Osteoblast (primary cell): ENCODE measurements around the gene ACAN. TPM values are rescaled to one million over a fixed set of nuclear protein-coding genes. Genes with fewer than 3 reads are reported as not detected.

Experiments used
- DNase-seq: peaks from one replicate; pipeline ENCODE4 v3.0.0; 2011; ENCODE audit warnings: low spot score, mixed read lengths; ENCODE audit not compliant: insufficient read length; ENCODE audit errors: missing footprints
- H2AFZ ChIP-seq: 2 replicates; pipeline ENCODE4 v1.6.0; 2011; ENCODE audit warnings: mild to moderate bottlenecking, low read length
- H3K27ac ChIP-seq: 2 replicates; pipeline ENCODE4 v1.5.1; 2011; ENCODE audit warnings: mild to moderate bottlenecking, low read depth, low read length, moderate library complexity
- H3K27me3 ChIP-seq: 2 replicates; pipeline ENCODE4 v1.6.0; 2012; ENCODE audit warnings: mild to moderate bottlenecking, control low read depth, inconsistent platforms, low read length, moderate library complexity; ENCODE audit not compliant: insufficient read depth
- H3K36me3 ChIP-seq: 2 replicates; pipeline ENCODE4 v1.5.1; 2011; ENCODE audit warnings: mild to moderate bottlenecking, low read length, control low read depth, moderate library complexity; ENCODE audit not compliant: insufficient read depth
- H3K4me1 ChIP-seq: 2 replicates; pipeline ENCODE4 v1.5.1; 2011; ENCODE audit warnings: mild to moderate bottlenecking, low read length, control low read depth, moderate library complexity; ENCODE audit not compliant: insufficient read depth
- H3K4me2 ChIP-seq: 2 replicates; pipeline ENCODE4 v1.6.0; 2011; ENCODE audit warnings: mild to moderate bottlenecking, low read length; ENCODE audit not compliant: insufficient read depth
- H3K4me3 ChIP-seq: fragments of 200-600 bp; sonication (generic); 3 replicates; pipeline ENCODE4 v1.5.1; 2012; ENCODE audit warnings: mild to moderate bottlenecking, low read length, inconsistent platforms; ENCODE audit not compliant: insufficient read depth
- H3K79me2 ChIP-seq: 2 replicates; pipeline ENCODE4 v1.6.0; 2012; ENCODE audit warnings: mild to moderate bottlenecking, low read length, control low read depth, inconsistent platforms; ENCODE audit not compliant: insufficient read depth
- H3K9me3 ChIP-seq: 2 replicates; pipeline ENCODE4 v1.5.1; 2011; ENCODE audit warnings: low read depth, low read length, control low read depth
- H4K20me1 ChIP-seq: 2 replicates; pipeline ENCODE4 v1.6.0; 2012; ENCODE audit warnings: mild to moderate bottlenecking, low read length, control low read depth; ENCODE audit not compliant: insufficient read depth
- CTCF ChIP-seq: IDR thresholded peaks from 2 replicates; pipeline ENCODE4 v1.5.1; 2011; ENCODE audit warnings: mild to moderate bottlenecking, low read depth, low read length, moderate library complexity; ENCODE audit errors: extremely low read depth
- total RNA-seq: library from RNA; depleted of rRNA; stranded (reverse); fragments of >200 nt; gene quantifications from 2 replicates; pipeline ENCODE4 v1.2.3, GENCODE V29; 2012

The ACAN gene
- total RNA-seq, 1 donor, result 12.7 TPM

GRCh38 chr15:88833731-88834100, 30.5 kb downstream of the ACAN start:
- Histone ChIP-seq H3K9me3 (no peaks in the 10 kb centered on the region), H3K79me2 (no peaks in the 10 kb centered on the region), H3K27ac (peak overlapping the region; percentile 63), H2AFZ (peak overlapping the region; percentile 82), H3K4me3 (peak overlapping the region; percentile 21), H3K27me3 (no peaks in the 10 kb centered on the region), H4K20me1 (no peaks in the 10 kb centered on the region), H3K4me2 (peak overlapping the region; percentile 57), H3K36me3 (no peaks in the 10 kb centered on the region), H3K4me1 (peaks cover 26% of the 10 kb centered on the region)
- TF ChIP-seq CTCF, result no peak
- no peak for DNase-seq

GRCh38 chr15:88834211-88834812, 31.1 kb downstream of the ACAN start:
- no peaks in the 10 kb centered on the region for H3K36me3 ChIP-seq
- H3K27me3 ChIP-seq, result no peaks in the 10 kb centered on the region
- peak overlapping the region; percentile 57 for H3K4me2 ChIP-seq
- peak overlapping the region; percentile 63 for H3K27ac ChIP-seq
- no peaks in the 10 kb centered on the region for H3K9me3 ChIP-seq
- H2AFZ ChIP-seq, result peak overlapping the region; percentile 82
- no peaks in the 10 kb centered on the region for H3K79me2 ChIP-seq
- no peaks in the 10 kb centered on the region for H4K20me1 ChIP-seq
- peak; percentile 91 for DNase-seq
- H3K4me1 ChIP-seq, result peaks cover 25% of the 10 kb centered on the region
- TF ChIP-seq CTCF, result peak; percentile 86
- H3K4me3 ChIP-seq, result no peak overlapping the region

GRCh38 chr15:88835119-88835518, 31.9 kb downstream of the ACAN start:
- no peaks in the 10 kb centered on the region for H3K27me3 ChIP-seq
- peaks cover 23% of the 10 kb centered on the region for H3K4me1 ChIP-seq
- no peaks in the 10 kb centered on the region for H3K36me3 ChIP-seq
- TF ChIP-seq CTCF, result no peak
- no peak for DNase-seq
- no peak overlapping the region for H3K27ac ChIP-seq
- H3K4me3 ChIP-seq, result no peak overlapping the region
- no peak overlapping the region for H3K4me2 ChIP-seq
- H3K79me2 ChIP-seq, result no peaks in the 10 kb centered on the region
- no peaks in the 10 kb centered on the region for H3K9me3 ChIP-seq
- no peak overlapping the region for H2AFZ ChIP-seq
- H4K20me1 ChIP-seq, result no peaks in the 10 kb centered on the region

DNA sequence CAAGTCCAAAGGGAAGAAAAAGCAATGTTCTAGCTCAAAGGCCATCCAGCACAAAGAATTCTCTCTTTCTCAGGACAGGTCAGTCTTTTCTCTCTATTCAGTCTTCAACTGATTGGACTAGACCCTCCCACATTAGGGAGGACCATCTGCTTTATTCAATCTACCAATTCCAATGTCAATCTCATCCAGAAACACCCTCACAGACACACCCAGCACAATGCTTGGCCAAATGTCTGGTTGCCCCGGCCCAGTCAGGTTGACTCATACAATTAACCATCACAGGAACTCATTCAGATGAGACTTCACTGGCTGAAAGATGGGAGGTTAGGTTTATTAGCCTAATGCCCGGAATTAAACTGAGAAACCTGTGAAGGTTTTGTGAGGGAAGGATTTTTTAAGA, 32.4 kb downstream of the ACAN start:
- H3K9me3 ChIP-seq, result no peaks in the 10 kb centered on the region
- H3K27ac ChIP-seq, result no peak overlapping the region
- H3K4me2 ChIP-seq, result no peak overlapping the region
- H2AFZ ChIP-seq, result no peak overlapping the region
- no peak overlapping the region for H3K4me3 ChIP-seq
- H3K4me1 ChIP-seq, result peaks cover 23% of the 10 kb centered on the region
- H3K79me2 ChIP-seq, result no peaks in the 10 kb centered on the region
- DNase-seq, result peak; percentile 90
- no peaks in the 10 kb centered on the region for H4K20me1 ChIP-seq
- no peaks in the 10 kb centered on the region for H3K36me3 ChIP-seq
- TF ChIP-seq CTCF, result no peak
- H3K27me3 ChIP-seq, result no peaks in the 10 kb centered on the region
